ENCODE data around the gene APOBEC4. TPM values are rescaled to one million over a fixed set of nuclear protein-coding genes. Genes with fewer than 3 reads are reported as not detected.

APOBEC4 gene
- total and polyA plus RNA-seq, 10 of the 15 experiments (the other 5 are each of a cell fraction or from before 2014, with no cell fraction given), result 0.04 to 0.25 (median 0.06) TPM; not detected in 5

DNA sequence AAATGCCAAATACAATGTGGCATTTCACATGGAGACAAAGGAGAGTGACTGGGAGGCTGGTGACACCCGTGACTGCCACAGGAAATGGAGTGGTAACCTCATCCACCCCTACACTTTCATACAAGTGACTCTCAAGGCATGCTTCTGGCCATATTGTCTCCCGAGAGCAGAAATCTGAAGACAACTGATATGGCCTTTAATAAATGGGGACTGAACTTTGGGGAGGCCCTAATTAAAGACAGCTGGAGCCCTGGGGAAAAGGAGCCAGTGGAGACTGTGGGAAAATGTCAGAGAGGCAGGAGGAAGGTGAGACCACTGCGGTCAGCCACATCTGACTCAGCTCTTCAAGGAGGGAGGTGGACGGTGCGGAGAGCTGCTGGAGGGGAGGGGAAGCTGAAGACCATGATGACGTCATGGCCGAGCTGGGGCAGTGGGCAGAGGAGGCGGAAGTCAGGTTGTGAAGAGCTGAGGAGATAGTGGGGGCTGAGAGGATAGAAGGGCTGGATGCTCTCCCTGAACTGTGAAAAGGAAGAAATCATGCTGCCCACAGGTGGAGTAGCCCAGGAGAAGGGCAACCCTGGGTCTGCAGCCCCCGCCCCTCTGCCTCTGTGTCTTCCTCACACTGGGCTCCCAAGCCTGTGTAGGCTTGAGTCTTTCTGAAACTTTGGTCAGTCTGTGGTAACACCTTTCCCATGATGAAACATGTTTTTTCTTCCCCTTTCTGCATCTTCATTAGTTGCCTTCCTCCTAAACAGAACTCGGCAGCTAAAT, 48.9 kb downstream of the APOBEC4 start (continued):
- TF ChIP-seq POU2F2 (IDR thresholded peaks at IDR 0.05; ENCODE audit: borderline replicate concordance, low read depth, low read length) (peak; percentile 26; the same call in 1 of the 3 replicates), FOS (IDR thresholded peaks at IDR 0.05; ENCODE audit: borderline replicate concordance, extremely low read depth, insufficient read length) (no peak), ZZZ3 (IDR thresholded peaks at IDR 0.05; ENCODE audit: control insufficient read depth, insufficient read length, low read depth) (no peak), HDGF (IDR thresholded peaks at IDR 0.05) (peak; percentile 93), SP1 (IDR thresholded peaks at IDR 0.05; ENCODE audit: low read depth, low read length) (peak; percentile 29), PAX8 (IDR thresholded peaks at IDR 0.05) (no peak), TCF3 (IDR thresholded peaks at IDR 0.05; ENCODE audit: borderline replicate concordance, insufficient read depth, low read depth, low read length) (peak; percentile 40; the same call in 1 of the 2 replicates), PAX5 (IDR thresholded peaks at IDR 0.05; ENCODE audit: borderline replicate concordance, low read depth, low read length) (no peak), CHD4 (IDR thresholded peaks at IDR 0.05) (no peak), NR2F1 (conservative IDR thresholded peaks at IDR 0.05) (peak; percentile 96), SRF (IDR thresholded peaks at IDR 0.05; ENCODE audit: low read depth in 2 of 2, low read length in 2 of 2) (no peak), SIX5 (IDR thresholded peaks at IDR 0.05; ENCODE audit: low read depth, low read length, severe bottlenecking) (no peak), RCOR1 (conservative IDR thresholded peaks at IDR 0.05; ENCODE audit: low read depth, low read length) (no peak), YBX1 (IDR thresholded peaks at IDR 0.05) (0 out of 2 replicates have a peak, but pooled peaks have one; percentile 67), JUNB (IDR thresholded peaks at IDR 0.05) (peak; percentile 63), WRNIP1 (IDR thresholded peaks at IDR 0.05; ENCODE audit: borderline replicate concordance, low read depth, low read length) (no peak), POLR2AphosphoS2 (IDR thresholded peaks at IDR 0.05; ENCODE audit: low read depth, low read length) (no peak; the same call in 1 of the 2 replicates)
- TF ChIP-seq, protein P1, sequence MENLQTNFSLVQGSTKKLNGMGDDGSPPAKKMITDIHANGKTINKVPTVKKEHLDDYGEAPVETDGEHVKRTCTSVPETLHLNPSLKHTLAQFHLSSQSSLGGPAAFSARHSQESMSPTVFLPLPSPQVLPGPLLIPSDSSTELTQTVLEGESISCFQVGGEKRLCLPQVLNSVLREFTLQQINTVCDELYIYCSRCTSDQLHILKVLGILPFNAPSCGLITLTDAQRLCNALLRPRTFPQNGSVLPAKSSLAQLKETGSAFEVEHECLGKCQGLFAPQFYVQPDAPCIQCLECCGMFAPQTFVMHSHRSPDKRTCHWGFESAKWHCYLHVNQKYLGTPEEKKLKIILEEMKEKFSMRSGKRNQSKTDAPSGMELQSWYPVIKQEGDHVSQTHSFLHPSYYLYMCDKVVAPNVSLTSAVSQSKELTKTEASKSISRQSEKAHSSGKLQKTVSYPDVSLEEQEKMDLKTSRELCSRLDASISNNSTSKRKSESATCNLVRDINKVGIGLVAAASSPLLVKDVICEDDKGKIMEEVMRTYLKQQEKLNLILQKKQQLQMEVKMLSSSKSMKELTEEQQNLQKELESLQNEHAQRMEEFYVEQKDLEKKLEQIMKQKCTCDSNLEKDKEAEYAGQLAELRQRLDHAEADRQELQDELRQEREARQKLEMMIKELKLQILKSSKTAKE (IDR thresholded peaks at IDR 0.05; ENCODE audit: low read depth, poor library complexity, severe bottlenecking), result peak; percentile 71
- TF ChIP-seq, protein P2, sequence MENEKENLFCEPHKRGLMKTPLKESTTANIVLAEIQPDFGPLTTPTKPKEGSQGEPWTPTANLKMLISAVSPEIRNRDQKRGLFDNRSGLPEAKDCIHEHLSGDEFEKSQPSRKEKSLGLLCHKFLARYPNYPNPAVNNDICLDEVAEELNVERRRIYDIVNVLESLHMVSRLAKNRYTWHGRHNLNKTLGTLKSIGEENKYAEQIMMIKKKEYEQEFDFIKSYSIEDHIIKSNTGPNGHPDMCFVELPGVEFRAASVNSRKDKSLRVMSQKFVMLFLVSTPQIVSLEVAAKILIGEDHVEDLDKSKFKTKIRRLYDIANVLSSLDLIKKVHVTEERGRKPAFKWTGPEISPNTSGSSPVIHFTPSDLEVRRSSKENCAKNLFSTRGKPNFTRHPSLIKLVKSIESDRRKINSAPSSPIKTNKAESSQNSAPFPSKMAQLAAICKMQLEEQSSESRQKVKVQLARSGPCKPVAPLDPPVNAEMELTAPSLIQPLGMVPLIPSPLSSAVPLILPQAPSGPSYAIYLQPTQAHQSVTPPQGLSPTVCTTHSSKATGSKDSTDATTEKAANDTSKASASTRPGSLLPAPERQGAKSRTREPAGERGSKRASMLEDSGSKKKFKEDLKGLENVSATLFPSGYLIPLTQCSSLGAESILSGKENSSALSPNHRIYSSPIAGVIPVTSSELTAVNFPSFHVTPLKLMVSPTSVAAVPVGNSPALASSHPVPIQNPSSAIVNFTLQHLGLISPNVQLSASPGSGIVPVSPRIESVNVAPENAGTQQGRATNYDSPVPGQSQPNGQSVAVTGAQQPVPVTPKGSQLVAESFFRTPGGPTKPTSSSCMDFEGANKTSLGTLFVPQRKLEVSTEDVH (IDR thresholded peaks at IDR 0.05; ENCODE audit: low read depth, partially characterized antibody), result no peak
- TF ChIP-seq, protein P3, sequence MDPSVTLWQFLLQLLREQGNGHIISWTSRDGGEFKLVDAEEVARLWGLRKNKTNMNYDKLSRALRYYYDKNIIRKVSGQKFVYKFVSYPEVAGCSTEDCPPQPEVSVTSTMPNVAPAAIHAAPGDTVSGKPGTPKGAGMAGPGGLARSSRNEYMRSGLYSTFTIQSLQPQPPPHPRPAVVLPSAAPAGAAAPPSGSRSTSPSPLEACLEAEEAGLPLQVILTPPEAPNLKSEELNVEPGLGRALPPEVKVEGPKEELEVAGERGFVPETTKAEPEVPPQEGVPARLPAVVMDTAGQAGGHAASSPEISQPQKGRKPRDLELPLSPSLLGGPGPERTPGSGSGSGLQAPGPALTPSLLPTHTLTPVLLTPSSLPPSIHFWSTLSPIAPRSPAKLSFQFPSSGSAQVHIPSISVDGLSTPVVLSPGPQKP (IDR thresholded peaks at IDR 0.05; ENCODE audit: low read depth, low read length), result no peak; the same call in 1 of the 2 replicates
- TF ChIP-seq, protein P4, sequence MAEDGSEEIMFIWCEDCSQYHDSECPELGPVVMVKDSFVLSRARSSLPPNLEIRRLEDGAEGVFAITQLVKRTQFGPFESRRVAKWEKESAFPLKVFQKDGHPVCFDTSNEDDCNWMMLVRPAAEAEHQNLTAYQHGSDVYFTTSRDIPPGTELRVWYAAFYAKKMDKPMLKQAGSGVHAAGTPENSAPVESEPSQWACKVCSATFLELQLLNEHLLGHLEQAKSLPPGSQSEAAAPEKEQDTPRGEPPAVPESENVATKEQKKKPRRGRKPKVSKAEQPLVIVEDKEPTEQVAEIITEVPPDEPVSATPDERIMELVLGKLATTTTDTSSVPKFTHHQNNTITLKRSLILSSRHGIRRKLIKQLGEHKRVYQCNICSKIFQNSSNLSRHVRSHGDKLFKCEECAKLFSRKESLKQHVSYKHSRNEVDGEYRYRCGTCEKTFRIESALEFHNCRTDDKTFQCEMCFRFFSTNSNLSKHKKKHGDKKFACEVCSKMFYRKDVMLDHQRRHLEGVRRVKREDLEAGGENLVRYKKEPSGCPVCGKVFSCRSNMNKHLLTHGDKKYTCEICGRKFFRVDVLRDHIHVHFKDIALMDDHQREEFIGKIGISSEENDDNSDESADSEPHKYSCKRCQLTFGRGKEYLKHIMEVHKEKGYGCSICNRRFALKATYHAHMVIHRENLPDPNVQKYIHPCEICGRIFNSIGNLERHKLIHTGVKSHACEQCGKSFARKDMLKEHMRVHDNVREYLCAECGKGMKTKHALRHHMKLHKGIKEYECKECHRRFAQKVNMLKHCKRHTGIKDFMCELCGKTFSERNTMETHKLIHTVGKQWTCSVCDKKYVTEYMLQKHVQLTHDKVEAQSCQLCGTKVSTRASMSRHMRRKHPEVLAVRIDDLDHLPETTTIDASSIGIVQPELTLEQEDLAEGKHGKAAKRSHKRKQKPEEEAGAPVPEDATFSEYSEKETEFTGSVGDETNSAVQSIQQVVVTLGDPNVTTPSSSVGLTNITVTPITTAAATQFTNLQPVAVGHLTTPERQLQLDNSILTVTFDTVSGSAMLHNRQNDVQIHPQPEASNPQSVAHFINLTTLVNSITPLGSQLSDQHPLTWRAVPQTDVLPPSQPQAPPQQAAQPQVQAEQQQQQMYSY (CRISPR knock-in tag; IDR thresholded peaks at IDR 0.05), result peak; percentile 89
